HG03196 (cell line): ENCODE data around the gene ABCB9.
A peak's percentile ranks its signal among the peaks of the same experiment; 100 is the strongest.
"Not testable (repeated sequence)": the region's sequence is repeated elsewhere in the genome, so short reads cannot be mapped to it uniquely, and the experiment has no call there.

Experiments used
- ATAC-seq: cut with Tn5 transposase; IDR thresholded peaks from one replicate; pipeline ENCODE4 v1.9.1; 2021; ENCODE audit not compliant: unreplicated experiment

The ABCB9 gene

GRCh38 chr12:122903693-122904034, 62.6 kb downstream of the ABCB9 start:
- no peak for ATAC-seq

- ATAC-seq, result no peak
Observed at GRCh38 chr12:122902854-122903692, 63.2 kb downstream of the ABCB9 start.

GRCh38 chr12:122899887-122900286, 66.4 kb downstream of the ABCB9 start:
- ATAC-seq, result no peak

GRCh38 chr12:122896662-122897061, 69.6 kb downstream of the ABCB9 start:
- no peak for ATAC-seq

- no peak for ATAC-seq
Observed at GRCh38 chr12:122895704-122896636, 70.3 kb downstream of the ABCB9 start, which contains the start of gene VPS37B. Gene VPS37B, minus strand, starts transcription at chr12:122896124. Its CDS starts 62 bp downstream, at chr12:122896062.

GRCh38 chr12:122895320-122895703, 71.0 kb downstream of the ABCB9 start:
- no peak for ATAC-seq

- no peak for ATAC-seq
Observed at GRCh38 chr12:122894193-122895121, 71.8 kb downstream of the ABCB9 start.

- no peak for ATAC-seq
Observed at GRCh38 chr12:122893208-122894153, 72.8 kb downstream of the ABCB9 start.

GRCh38 chr12:122892724-122893123, 73.5 kb downstream of the ABCB9 start:
- not testable (repeated sequence) for ATAC-seq

GRCh38 chr12:122891661-122892525, 74.4 kb downstream of the ABCB9 start:
- no peak for ATAC-seq

GRCh38 chr12:122889761-122890520, 76.3 kb downstream of the ABCB9 start:
- no peak for ATAC-seq

GRCh38 chr12:122888232-122888752, 78.0 kb downstream of the ABCB9 start:
- no peak for ATAC-seq

GRCh38 chr12:122887819-122888212, 78.4 kb downstream of the ABCB9 start:
- ATAC-seq, result no peak

GRCh38 chr12:122886851-122887818, 79.1 kb downstream of the ABCB9 start:
- peak; percentile 77 for ATAC-seq

GRCh38 chr12:122886161-122886560, 80.1 kb downstream of the ABCB9 start:
- no peak for ATAC-seq

GRCh38 chr12:122884860-122885259, 81.4 kb downstream of the ABCB9 start:
- no peak for ATAC-seq
